Measurements from ENCODE around the gene SEPTIN10.

DNA sequence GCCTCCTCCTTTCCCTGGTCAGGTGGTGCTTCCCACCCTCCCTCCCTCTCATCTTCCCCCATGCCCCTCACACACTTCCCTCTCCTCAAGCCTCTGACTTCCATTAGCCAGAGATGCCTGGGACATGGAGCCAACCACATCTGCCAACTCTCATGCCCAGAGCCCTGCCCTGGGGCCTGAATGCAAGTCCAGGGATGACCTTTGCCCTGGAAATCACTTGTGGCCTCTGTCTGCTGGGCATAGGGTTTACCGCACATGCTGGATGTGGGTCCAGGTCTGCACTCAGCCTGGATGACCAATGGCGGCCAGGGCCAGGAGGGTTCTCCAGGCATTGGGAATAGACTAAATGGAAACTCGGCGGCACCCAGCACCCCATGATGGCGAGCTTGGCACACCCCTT, 98.9 kb downstream of the SEPTIN10 start:
- TF ChIP-seq, protein P1, sequence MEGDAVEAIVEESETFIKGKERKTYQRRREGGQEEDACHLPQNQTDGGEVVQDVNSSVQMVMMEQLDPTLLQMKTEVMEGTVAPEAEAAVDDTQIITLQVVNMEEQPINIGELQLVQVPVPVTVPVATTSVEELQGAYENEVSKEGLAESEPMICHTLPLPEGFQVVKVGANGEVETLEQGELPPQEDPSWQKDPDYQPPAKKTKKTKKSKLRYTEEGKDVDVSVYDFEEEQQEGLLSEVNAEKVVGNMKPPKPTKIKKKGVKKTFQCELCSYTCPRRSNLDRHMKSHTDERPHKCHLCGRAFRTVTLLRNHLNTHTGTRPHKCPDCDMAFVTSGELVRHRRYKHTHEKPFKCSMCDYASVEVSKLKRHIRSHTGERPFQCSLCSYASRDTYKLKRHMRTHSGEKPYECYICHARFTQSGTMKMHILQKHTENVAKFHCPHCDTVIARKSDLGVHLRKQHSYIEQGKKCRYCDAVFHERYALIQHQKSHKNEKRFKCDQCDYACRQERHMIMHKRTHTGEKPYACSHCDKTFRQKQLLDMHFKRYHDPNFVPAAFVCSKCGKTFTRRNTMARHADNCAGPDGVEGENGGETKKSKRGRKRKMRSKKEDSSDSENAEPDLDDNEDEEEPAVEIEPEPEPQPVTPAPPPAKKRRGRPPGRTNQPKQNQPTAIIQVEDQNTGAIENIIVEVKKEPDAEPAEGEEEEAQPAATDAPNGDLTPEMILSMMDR (IDR thresholded peaks at IDR 0.05), result no peak
- TF ChIP-seq POLR2AphosphoS5 (IDR thresholded peaks at IDR 0.05) (no peak), POLR2A (IDR thresholded peaks at IDR 0.05) (no peak)
